Neuronal stem cell (in vitro differentiated cells): ENCODE results near the gene SPCS2.

Experiments used
- DNase-seq: peaks from one replicate; pipeline ENCODE4 v3.0.0-alpha.2; 2013; ENCODE audit warnings: low spot score
- H2AFZ ChIP-seq: one replicate; pipeline ENCODE4 v1.6.1; 2013; ENCODE audit warnings: mild to moderate bottlenecking, low read length, inconsistent platforms
- H2AK5ac ChIP-seq: 2 replicates; pipeline ENCODE4 v1.6.1; 2013; ENCODE audit warnings: low read depth, mild to moderate bottlenecking, inconsistent platforms, low read length, moderate library complexity, mixed read lengths
- H2BK120ac ChIP-seq: 2 replicates; pipeline ENCODE4 v1.6.1; 2013; ENCODE audit warnings: low read depth, mild to moderate bottlenecking, inconsistent platforms, low read length, moderate library complexity, mixed read lengths
- H2BK12ac ChIP-seq: one replicate; pipeline ENCODE4 v1.6.1; 2013; ENCODE audit warnings: low read length, inconsistent platforms
- H2BK15ac ChIP-seq: 2 replicates; pipeline ENCODE4 v1.6.1; 2013; ENCODE audit warnings: mild to moderate bottlenecking, low read length, inconsistent platforms, mixed read lengths
- H2BK5ac ChIP-seq: one replicate; pipeline ENCODE4 v1.6.1; 2013; ENCODE audit warnings: inconsistent platforms, mild to moderate bottlenecking, low read length, moderate library complexity
- H3K14ac ChIP-seq: one replicate; pipeline ENCODE4 v1.6.1; 2013; ENCODE audit warnings: low read length, inconsistent platforms
- H3K18ac ChIP-seq: 2 replicates; pipeline ENCODE4 v1.6.1; 2013; ENCODE audit warnings: low read length, inconsistent platforms
- H3K23ac ChIP-seq: 2 replicates; pipeline ENCODE4 v1.6.1; 2013; ENCODE audit warnings: low read depth, mild to moderate bottlenecking, mixed read lengths, low read length, inconsistent platforms; ENCODE audit not compliant: poor library complexity
- H3K27ac ChIP-seq: replicated peaks from 3 replicates; pipeline ENCODE4 v1.5.1; 2013; ENCODE audit warnings: low read length, inconsistent platforms
- H3K27me3 ChIP-seq, 3 experiments: 2 replicates each; pipeline ENCODE4 v1.6.1; 2013; ENCODE audit warnings: low read length in 3 of 3, mild to moderate bottlenecking in 2 of 3, inconsistent platforms in 1 of 3, low read depth in 1 of 3, mixed read lengths in 1 of 3, moderate library complexity in 1 of 3; ENCODE audit not compliant: control insufficient read depth in 3 of 3, insufficient read depth in 3 of 3
- H3K36me3 ChIP-seq, 2 donors: replicated peaks in 1 of 2; 2 replicates each; pipeline ENCODE4 v1.6.1; 2013; ENCODE audit warnings: low read length in 2 of 2; ENCODE audit not compliant: control insufficient read depth in 2 of 2, insufficient read depth in 2 of 2
- H3K4ac ChIP-seq: 2 replicates; pipeline ENCODE4 v1.6.1; 2013; ENCODE audit warnings: inconsistent platforms, mild to moderate bottlenecking, low read length, moderate library complexity
- H3K4me1 ChIP-seq, 2 donors: 1 replicate in 1 of 2; 2 replicates in 1 of 2; pipeline ENCODE4 v1.6.1; 2013; ENCODE audit warnings: low read length in 2 of 2, low read depth in 1 of 2; ENCODE audit not compliant: control insufficient read depth in 2 of 2, insufficient read depth in 1 of 2
- H3K4me2 ChIP-seq: one replicate; pipeline ENCODE4 v1.6.1; 2013; ENCODE audit warnings: mild to moderate bottlenecking, low read length, inconsistent platforms; ENCODE audit not compliant: insufficient read depth, poor library complexity, severe bottlenecking
- H3K4me3 ChIP-seq, 2 donors: 2 replicates each; pipeline ENCODE4 v1.5.1; 2013; ENCODE audit warnings: low read length in 2 of 2, mild to moderate bottlenecking in 2 of 2, inconsistent platforms in 1 of 2, moderate library complexity in 1 of 2
- H3K79me1 ChIP-seq: one replicate; pipeline ENCODE4 v1.6.1; 2013; ENCODE audit warnings: low read depth, mild to moderate bottlenecking, inconsistent platforms, low read length, moderate library complexity
- H3K9ac ChIP-seq: one replicate; pipeline ENCODE4 v1.6.1; 2013; ENCODE audit warnings: mild to moderate bottlenecking, low read depth, low read length, inconsistent platforms; ENCODE audit not compliant: poor library complexity
- H3K9me3 ChIP-seq, 2 donors: replicated peaks in 1 of 2; 2 replicates each; pipeline versions ENCODE3 to v1.6.1; 2013; ENCODE audit warnings: low read length in 2 of 2, mild to moderate bottlenecking in 2 of 2, inconsistent platforms in 1 of 2, low read depth in 1 of 2, mixed read lengths in 1 of 2, moderate library complexity in 1 of 2; ENCODE audit not compliant: control insufficient read depth in 2 of 2, insufficient read depth in 1 of 2
- H4K8ac ChIP-seq: one replicate; pipeline ENCODE4 v1.6.1; 2013; ENCODE audit warnings: low read depth, mild to moderate bottlenecking, inconsistent platforms, low read length, moderate library complexity
- H4K91ac ChIP-seq: one replicate; pipeline ENCODE4 v1.6.1; 2013; ENCODE audit warnings: low read length, low read depth, mild to moderate bottlenecking, inconsistent platforms; ENCODE audit not compliant: poor library complexity
- WGBS, 2 donors: extraction: QIAGEN DNeasy Blood & Tissue Kit; methylation state at CpG; one replicate each; pipeline ENCODE4 v1.1.7; 2013; ENCODE audit warnings: missing lambda C conversion rate in 2 of 2, mixed read lengths in 1 of 2; ENCODE audit not compliant: insufficient read length in 2 of 2, insufficient replicate concordance in 1 of 2; ENCODE audit errors: extremely low coverage in 2 of 2; 5-methylcytosine and 5-hydroxymethylcytosine counted together

The SPCS2 gene

DNA sequence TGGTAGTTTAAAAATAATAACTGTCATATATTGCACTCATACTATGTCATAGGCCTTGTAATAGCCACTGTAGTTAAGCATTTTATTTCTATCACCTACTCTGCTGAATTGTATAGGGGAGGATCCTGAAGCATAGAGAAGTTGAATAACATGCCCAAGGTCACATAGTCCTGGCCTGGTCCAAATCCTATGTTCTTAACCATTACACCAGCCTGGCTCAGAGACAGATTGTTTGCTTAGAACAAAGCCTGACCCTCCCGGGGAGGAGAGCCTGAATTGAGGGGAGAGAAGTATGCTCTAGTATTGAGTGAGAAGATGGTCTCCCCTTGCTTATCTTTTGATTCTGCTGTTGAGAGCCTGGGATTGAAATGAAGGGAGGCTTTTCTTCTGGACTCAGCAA is 41.9 kb downstream of the SPCS2 start:
- H3K14ac ChIP-seq, result no peak overlapping the region
- no peak overlapping the region for H2AFZ ChIP-seq
- no peak overlapping the region for H4K8ac ChIP-seq
- H2BK120ac ChIP-seq, result no peak overlapping the region
- no CpG with 5 or more reads among the region's 1 CpG for WGBS, 2 donors
- no peaks in the 10 kb centered on the region for H3K79me1 ChIP-seq
- no peak overlapping the region for H2BK12ac ChIP-seq
- no peak overlapping the region for H2AK5ac ChIP-seq
- H3K9me3 ChIP-seq, result no peaks in the 10 kb centered on the region
- H3K18ac ChIP-seq, result no peak overlapping the region
- no peak overlapping the region for H3K9ac ChIP-seq
- H3K27ac ChIP-seq, result no peak overlapping the region
- H3K36me3 ChIP-seq, result peaks cover 11 to 23% of the 10 kb centered on the region in 2 donors
- H2BK5ac ChIP-seq, result no peak overlapping the region
- H3K4me1 ChIP-seq, result peaks cover 0 to 2% of the 10 kb centered on the region in 2 donors
- no peak overlapping the region for H4K91ac ChIP-seq
- no peaks in the 10 kb centered on the region for H3K27me3 ChIP-seq
- no peak overlapping the region for H3K23ac ChIP-seq
- H3K4ac ChIP-seq, result no peak overlapping the region
- H3K4me3 ChIP-seq, result no peak overlapping the region
- H3K4me2 ChIP-seq, result no peak overlapping the region
- no peak for DNase-seq
- H2BK15ac ChIP-seq, result no peak overlapping the region

DNA sequence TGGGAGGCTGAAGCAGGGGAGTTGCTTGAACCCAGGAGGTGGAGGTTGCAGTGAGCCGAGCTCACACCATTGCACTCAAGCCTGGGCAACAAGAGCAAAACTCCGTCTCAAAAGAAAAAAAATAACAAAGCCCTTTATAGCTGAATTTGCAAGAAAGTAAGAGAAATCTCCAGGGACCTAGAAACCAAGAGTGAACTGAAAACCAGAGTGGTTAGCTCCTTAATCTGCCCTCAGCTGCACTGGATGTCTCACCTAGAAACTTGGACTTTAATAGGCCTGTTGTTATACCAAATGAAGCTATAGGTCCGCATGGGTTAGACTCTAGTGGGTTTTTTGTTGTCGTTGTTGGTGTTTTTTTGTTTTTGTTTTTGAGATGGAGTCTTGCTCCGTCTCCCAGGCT is 43.8 kb downstream of the SPCS2 start:
- no peak for DNase-seq
- no peak overlapping the region for H3K4me2 ChIP-seq
- no peak overlapping the region for H2BK12ac ChIP-seq
- WGBS, 2 donors, result no CpG with 5 or more reads among the region's 5 CpGs
- no peak overlapping the region for H3K9ac ChIP-seq
- H3K36me3 ChIP-seq, result peaks cover 14 to 34% of the 10 kb centered on the region in 2 donors
- H3K18ac ChIP-seq, result no peak overlapping the region
- H2BK120ac ChIP-seq, result no peak overlapping the region
- H3K27me3 ChIP-seq, result no peaks in the 10 kb centered on the region
- H3K27ac ChIP-seq, result no peak overlapping the region
- no peak overlapping the region for H2AFZ ChIP-seq
- no peak overlapping the region for H4K91ac ChIP-seq
- H3K4me1 ChIP-seq, result peaks cover 0 to 2% of the 10 kb centered on the region in 2 donors
- no peak overlapping the region for H2BK5ac ChIP-seq
- no peaks in the 10 kb centered on the region for H3K9me3 ChIP-seq
- H2BK15ac ChIP-seq, result no peak overlapping the region
- H3K4ac ChIP-seq, result no peak overlapping the region
- no peaks in the 10 kb centered on the region for H3K79me1 ChIP-seq
- no peak overlapping the region for H3K4me3 ChIP-seq
- no peak overlapping the region for H3K23ac ChIP-seq
- no peak overlapping the region for H2AK5ac ChIP-seq
- no peak overlapping the region for H3K14ac ChIP-seq
- H4K8ac ChIP-seq, result no peak overlapping the region

DNA sequence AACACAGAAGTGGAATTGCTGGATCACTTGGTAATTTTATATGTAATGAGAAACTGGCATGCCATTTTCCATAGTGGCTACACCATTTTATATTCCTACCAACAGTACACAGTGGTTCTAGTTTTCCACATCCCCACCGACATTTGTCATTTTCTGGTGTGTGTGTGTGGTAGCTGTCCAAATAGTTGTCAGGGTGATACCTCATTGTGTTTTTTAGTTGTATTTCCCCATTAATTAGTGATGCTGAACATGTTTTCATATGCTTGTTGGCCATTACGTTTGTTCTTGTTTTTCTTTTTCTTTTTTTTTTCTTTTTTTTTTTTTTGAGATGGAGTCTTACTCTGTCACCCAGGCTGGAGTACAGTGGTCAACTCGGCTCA is 51.9 kb downstream of the SPCS2 start:
- Histone ChIP-seq H3K27me3 (no peaks in the 10 kb centered on the region), H4K8ac (no peak overlapping the region), H3K4me3 (no peak overlapping the region)

DNA sequence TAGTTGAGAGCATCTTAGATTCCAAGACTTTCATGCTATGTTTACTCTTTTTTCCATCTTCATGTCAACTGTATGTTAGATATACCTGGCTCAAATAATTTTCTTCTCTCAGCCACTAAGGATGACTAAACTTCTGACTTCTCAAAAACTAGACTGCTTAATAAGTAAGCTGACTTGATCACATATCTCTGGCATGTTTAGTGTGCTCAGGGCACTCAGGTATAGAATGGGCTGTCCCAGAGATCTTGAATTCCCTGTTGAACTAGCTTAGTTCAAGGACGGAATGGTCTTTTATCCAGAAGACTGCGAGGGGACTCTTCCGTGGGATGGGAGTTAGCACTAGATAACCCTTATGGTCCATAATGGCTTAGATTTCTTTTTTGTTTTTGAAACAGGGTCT is 52.6 kb downstream of the SPCS2 start:
- Histone ChIP-seq H4K8ac (no peak overlapping the region), H2AFZ (no peak overlapping the region), H3K14ac (no peak overlapping the region), H3K27me3 (no peaks in the 10 kb centered on the region), H3K9me3 (no peaks in the 10 kb centered on the region), H2BK12ac (no peak overlapping the region), H2BK15ac (no peak overlapping the region), H3K79me1 (no peaks in the 10 kb centered on the region), H3K23ac (no peak overlapping the region), H3K4ac (no peak overlapping the region), H3K4me2 (no peak overlapping the region), H3K18ac (no peak overlapping the region), H3K4me1 (no peaks in the 10 kb centered on the region), H3K27ac (no peak overlapping the region), H3K9ac (no peak overlapping the region), H4K91ac (no peak overlapping the region), H2AK5ac (no peak overlapping the region), H3K36me3 (peaks cover 12 to 19% of the 10 kb centered on the region in 2 donors), H2BK5ac (no peak overlapping the region), H3K4me3 (no peak overlapping the region), H2BK120ac (no peak overlapping the region)
- WGBS, 2 donors, result no CpG with 5 or more reads among the region's 3 CpGs
- DNase-seq, result no peak

More for the DNA sequence above, 51.9 kb downstream of the SPCS2 start:
- H3K14ac ChIP-seq, result no peak overlapping the region
- no peak overlapping the region for H2BK12ac ChIP-seq
- no peak overlapping the region for H3K4ac ChIP-seq
- no CpG with 5 or more reads among the region's 3 CpGs for WGBS, 2 donors
- no peak overlapping the region for H2AK5ac ChIP-seq
- H2AFZ ChIP-seq, result no peak overlapping the region
- H3K79me1 ChIP-seq, result no peaks in the 10 kb centered on the region
- H3K36me3 ChIP-seq, result peaks cover 11 to 19% of the 10 kb centered on the region in 2 donors
- H2BK120ac ChIP-seq, result no peak overlapping the region
- H3K9ac ChIP-seq, result no peak overlapping the region
- no peaks in the 10 kb centered on the region for H3K4me1 ChIP-seq
- no peak overlapping the region for H3K4me2 ChIP-seq
- DNase-seq, result no peak
- no peak overlapping the region for H2BK15ac ChIP-seq
- no peak overlapping the region for H3K23ac ChIP-seq
- H3K18ac ChIP-seq, result no peak overlapping the region
- no peak overlapping the region for H3K27ac ChIP-seq
- H2BK5ac ChIP-seq, result no peak overlapping the region
- H3K9me3 ChIP-seq, result no peaks in the 10 kb centered on the region
- no peak overlapping the region for H4K91ac ChIP-seq
